Osteocyte (in vitro differentiated cells): ENCODE data around the gene BCAS2. TPM values are rescaled to one million over a fixed set of nuclear protein-coding genes. Genes with fewer than 3 reads are reported as not detected.

Experiments used
- DNase-seq: peaks from one replicate; pipeline ENCODE4 v3.0.0; 2021; ENCODE audit warnings: mixed read lengths; ENCODE audit not compliant: unreplicated experiment; ENCODE audit errors: extremely low spot score
- H3K27ac Mint-ChIP-seq: one replicate; pipeline ENCODE4 v1.8.0; 2021; ENCODE audit warnings: mild to moderate bottlenecking, mixed read lengths; ENCODE audit not compliant: unreplicated experiment
- H3K27me3 Mint-ChIP-seq: one replicate; pipeline ENCODE4 v1.8.0; 2021; ENCODE audit warnings: mixed read lengths; ENCODE audit not compliant: unreplicated experiment
- H3K36me3 Mint-ChIP-seq: one replicate; pipeline ENCODE4 v1.8.0; 2021; ENCODE audit warnings: mixed read lengths; ENCODE audit not compliant: unreplicated experiment
- H3K4me1 Mint-ChIP-seq: one replicate; pipeline ENCODE4 v1.8.0; 2021; ENCODE audit warnings: mixed read lengths; ENCODE audit not compliant: unreplicated experiment
- H3K4me3 Mint-ChIP-seq: one replicate; pipeline ENCODE4 v1.8.0; 2021; ENCODE audit warnings: mild to moderate bottlenecking, moderate library complexity, mixed read lengths; ENCODE audit not compliant: unreplicated experiment
- H3K9me3 Mint-ChIP-seq: one replicate; pipeline ENCODE4 v1.8.0; 2021; ENCODE audit warnings: mixed read lengths; ENCODE audit not compliant: unreplicated experiment
- CTCF ChIP-seq: fragments of 200-600 bp; sonication (generic); IDR thresholded peaks from 2 replicates; pipeline ENCODE4 v1.5.0; 2021; ENCODE audit warnings: antibody characterized with exemption, mild to moderate bottlenecking, moderate library complexity
- total RNA-seq: library from RNA; stranded (reverse); gene quantifications from 2 replicates; pipeline ENCODE4 v1.2.1, GENCODE V29; 2021

The BCAS2 gene
- total RNA-seq, 1 donor from 2014 or later, result 39.3 TPM

- H3K27me3 Mint-ChIP-seq, result peaks cover 19% of the 10 kb centered on the region
- no peak for TF ChIP-seq CTCF
- H3K4me1 Mint-ChIP-seq, result no peaks in the 10 kb centered on the region
- no peak overlapping the region for H3K4me3 Mint-ChIP-seq
- H3K36me3 Mint-ChIP-seq, result no peaks in the 10 kb centered on the region
- H3K9me3 Mint-ChIP-seq, result no peaks in the 10 kb centered on the region
- H3K27ac Mint-ChIP-seq, result no peak overlapping the region
- DNase-seq, result no peak
Measured at GRCh38 chr1:114545315-114545714, 36.1 kb downstream of the BCAS2 start.

GRCh38 chr1:114540821-114541220 is 40.6 kb downstream of the BCAS2 start:
- H3K27ac Mint-ChIP-seq, result no peak overlapping the region
- H3K4me3 Mint-ChIP-seq, result no peak overlapping the region
- no peak for TF ChIP-seq CTCF
- H3K36me3 Mint-ChIP-seq, result no peaks in the 10 kb centered on the region
- no peaks in the 10 kb centered on the region for H3K4me1 Mint-ChIP-seq
- peaks cover 18% of the 10 kb centered on the region for H3K27me3 Mint-ChIP-seq
- H3K9me3 Mint-ChIP-seq, result no peaks in the 10 kb centered on the region
- DNase-seq, result no peak

GRCh38 chr1:114540272-114540671 is 41.1 kb downstream of the BCAS2 start:
- H3K4me1 Mint-ChIP-seq, result no peaks in the 10 kb centered on the region
- no peak overlapping the region for H3K4me3 Mint-ChIP-seq
- no peak for TF ChIP-seq CTCF
- no peak overlapping the region for H3K27ac Mint-ChIP-seq
- no peaks in the 10 kb centered on the region for H3K9me3 Mint-ChIP-seq
- no peaks in the 10 kb centered on the region for H3K36me3 Mint-ChIP-seq
- DNase-seq, result no peak
- peaks cover 18% of the 10 kb centered on the region for H3K27me3 Mint-ChIP-seq

DNA sequence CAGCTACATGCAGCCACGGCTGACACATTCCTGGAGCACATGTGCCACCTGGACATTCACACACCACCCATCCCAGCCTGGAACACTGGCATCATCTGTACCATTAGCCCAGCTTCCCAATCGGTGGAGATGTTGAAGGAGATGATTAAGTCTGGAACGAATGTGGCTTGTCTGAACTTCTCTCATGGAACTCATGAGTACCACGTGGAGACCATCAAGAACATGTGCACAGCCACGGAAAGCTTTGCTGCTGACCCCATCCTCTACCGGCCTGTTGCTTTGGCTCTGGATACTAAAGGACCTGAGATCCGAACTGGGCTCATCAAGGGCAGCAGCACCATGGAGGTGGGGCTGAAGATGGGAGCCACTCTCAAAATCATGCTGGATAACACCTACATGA is 45.4 kb downstream of the BCAS2 start:
- no peaks in the 10 kb centered on the region for H3K9me3 Mint-ChIP-seq
- no peak overlapping the region for H3K4me3 Mint-ChIP-seq
- TF ChIP-seq CTCF, result no peak
- H3K4me1 Mint-ChIP-seq, result no peaks in the 10 kb centered on the region
- peaks cover 8% of the 10 kb centered on the region for H3K27me3 Mint-ChIP-seq
- H3K27ac Mint-ChIP-seq, result no peak overlapping the region
- DNase-seq, result no peak
- H3K36me3 Mint-ChIP-seq, result no peaks in the 10 kb centered on the region

DNA sequence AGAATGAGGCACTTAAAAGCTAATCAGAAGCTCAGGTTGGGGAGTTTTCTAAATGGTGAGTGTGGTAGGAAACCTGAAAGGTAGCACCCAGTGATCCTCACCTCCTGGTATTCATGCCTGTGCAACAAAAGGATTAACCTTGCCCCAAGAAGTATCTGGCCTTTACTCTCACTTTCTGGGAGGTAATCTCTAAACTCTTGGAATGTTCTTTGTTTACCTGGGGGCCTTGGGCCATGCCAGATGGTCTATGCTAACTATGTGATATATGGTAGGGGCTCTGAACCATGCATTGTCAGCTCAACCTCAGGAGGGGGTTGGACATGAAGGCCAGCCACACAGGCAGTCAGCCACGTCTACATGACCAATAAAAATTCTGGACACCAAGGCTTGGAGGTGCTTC is 46.0 kb downstream of the BCAS2 start:
- no peak for TF ChIP-seq CTCF
- H3K4me3 Mint-ChIP-seq, result no peak overlapping the region
- H3K27ac Mint-ChIP-seq, result no peak overlapping the region
- H3K27me3 Mint-ChIP-seq, result peaks cover 6% of the 10 kb centered on the region
- no peaks in the 10 kb centered on the region for H3K36me3 Mint-ChIP-seq
- H3K4me1 Mint-ChIP-seq, result no peaks in the 10 kb centered on the region
- no peaks in the 10 kb centered on the region for H3K9me3 Mint-ChIP-seq
- no peak for DNase-seq
